OCI-LY7 (cell line): ENCODE data around the gene SH3RF3. TPM values are rescaled to one million over a fixed set of nuclear protein-coding genes. Genes with fewer than 3 reads are reported as not detected.

Experiments
- BruUV-seq: library from RNA; stranded (reverse); fragments of 400-500 nt; replicated peaks from 2 replicates; lab custom pipeline; 2021; lab: Mats Ljungman, UMichigan
- CTCF ChIA-PET: fragments of 300-600 bp; sonication (Branson Sonifier 250); formaldehyde crosslinking; loops from one replicate; lab custom pipeline; 2022; ENCODE audit warnings: antibody characterized with exemption; ENCODE audit not compliant: unreplicated experiment; lab: Charles Lee
- POLR2A ChIA-PET: fragments of 300-600 bp; sonication (Branson Sonifier 250); formaldehyde crosslinking; loops from one replicate; lab custom pipeline; 2022; ENCODE audit warnings: antibody characterized with exemption; lab: Charles Lee
- DNase-seq: peaks from one replicate; pipeline ENCODE4 v3.0.0-alpha.2; 2015; ENCODE audit warnings: low spot score
- H2AFZ ChIP-seq: fragments of 200-600 bp; sonication (generic), shearing (Covaris generic); 2 replicates; pipeline ENCODE4 v1.6.1; 2014; ENCODE audit warnings: mild to moderate bottlenecking, antibody characterized with exemption, low read length, moderate library complexity
- H3K27ac ChIP-seq: fragments of 200-600 bp; sonication (generic); 2 replicates; pipeline ENCODE4 v1.5.1; 2014; ENCODE audit warnings: mixed run types, low read depth, mild to moderate bottlenecking, moderate library complexity, low read length, inconsistent platforms; ENCODE audit not compliant: poor library complexity, severe bottlenecking
- H3K36me3 ChIP-seq: fragments of 200-600 bp; sonication (generic); 2 replicates; pipeline ENCODE4 v1.6.1; 2014; ENCODE audit warnings: mild to moderate bottlenecking, antibody characterized with exemption, low read length, moderate library complexity, mixed read lengths; ENCODE audit not compliant: insufficient read depth
- H3K4me1 ChIP-seq: fragments of 200-600 bp; sonication (generic); 2 replicates; pipeline ENCODE4 v1.5.1; 2014; ENCODE audit warnings: mild to moderate bottlenecking, low read length; ENCODE audit not compliant: insufficient read depth, poor library complexity, severe bottlenecking
- H3K4me2 ChIP-seq: fragments of 200-600 bp; sonication (generic); 2 replicates; pipeline ENCODE4 v1.6.1; 2014; ENCODE audit warnings: mild to moderate bottlenecking, low read length
- H3K4me3 ChIP-seq: fragments of 200-600 bp; sonication (generic); 2 replicates; pipeline ENCODE4 v1.5.1; 2014; ENCODE audit warnings: mild to moderate bottlenecking, low read depth, low read length; ENCODE audit not compliant: poor library complexity, severe bottlenecking
- H3K79me2 ChIP-seq: fragments of 200-600 bp; sonication (generic); 2 replicates; pipeline ENCODE4 v1.6.1; 2016; ENCODE audit warnings: low read depth, mild to moderate bottlenecking, low read length, moderate library complexity, mixed read lengths; ENCODE audit not compliant: insufficient read depth
- H3K9me2 ChIP-seq: fragments of 200-600 bp; sonication (generic); 2 replicates; pipeline ENCODE4 v1.6.1; 2016; ENCODE audit warnings: mild to moderate bottlenecking, low read length, mixed read lengths; ENCODE audit not compliant: insufficient read depth
- H3K9me3 ChIP-seq: fragments of 200-600 bp; sonication (generic); 2 replicates; pipeline ENCODE4 v1.6.1; 2014; ENCODE audit warnings: mild to moderate bottlenecking, mixed run types, low read length, mixed read lengths
- H4K20me1 ChIP-seq: fragments of 200-600 bp; sonication (generic); 2 replicates; pipeline ENCODE4 v1.6.1; 2014; ENCODE audit warnings: mild to moderate bottlenecking, antibody characterized with exemption, low read length, moderate library complexity, mixed read lengths; ENCODE audit not compliant: insufficient read depth
- CTCF ChIP-seq: fragments of 200-600 bp; sonication (generic); conservative IDR thresholded peaks from 2 replicates; pipeline ENCODE4 v1.5.1; 2014; ENCODE audit warnings: mild to moderate bottlenecking, antibody characterized with exemption, low read length, moderate library complexity, mixed read lengths
- EZH2phosphoT487 ChIP-seq: fragments of 200-600 bp; sonication (generic); IDR thresholded peaks from 2 replicates; pipeline ENCODE4 v1.6.1; 2018; ENCODE audit warnings: low read depth, borderline replicate concordance, mild to moderate bottlenecking, mixed run types, antibody characterized with exemption, low read length, moderate library complexity, mixed read lengths
- intact Hi-C: fragments of 100-400 bp; cut with micrococcal nuclease; formaldehyde crosslinking; loops from one replicate; pipeline ENCODE4 v1.10.0; 2022; ENCODE audit not compliant: unreplicated experiment
- total RNA-seq, 2 experiments: library from RNA; depleted of rRNA in 1 of 2; stranded (reverse); fragments of >200 nt in 1 of 2; shearing (Covaris generic) in 1 of 2; gene quantifications; 2 replicates each; pipeline ENCODE4 v1.2.3, GENCODE V29; 2014 to 2022

The SH3RF3 gene
- total RNA-seq, 2 experiments from 2014 or later, result not detected

GRCh38 chr2:109182426-109182825, 53.4 kb downstream of the SH3RF3 start:
- no peak overlapping the region for H2AFZ ChIP-seq
- H3K27ac ChIP-seq, result no peak overlapping the region
- BruUV-seq, result no TSS peak
- H4K20me1 ChIP-seq, result no peaks in the 10 kb centered on the region
- no peak overlapping the region for H3K4me2 ChIP-seq
- TF ChIP-seq CTCF (no peak), EZH2phosphoT487 (no peak)
- no peaks in the 10 kb centered on the region for H3K9me2 ChIP-seq
- ChIA-PET CTCF (no interaction called here), POLR2A (no interaction called here)
- H3K4me3 ChIP-seq, result no peak overlapping the region
- H3K79me2 ChIP-seq, result no peaks in the 10 kb centered on the region
- H3K4me1 ChIP-seq, result no peaks in the 10 kb centered on the region
- no peaks in the 10 kb centered on the region for H3K9me3 ChIP-seq
- H3K36me3 ChIP-seq, result no peaks in the 10 kb centered on the region
- intact Hi-C loops, result no loop called here
- DNase-seq, result no peak

DNA sequence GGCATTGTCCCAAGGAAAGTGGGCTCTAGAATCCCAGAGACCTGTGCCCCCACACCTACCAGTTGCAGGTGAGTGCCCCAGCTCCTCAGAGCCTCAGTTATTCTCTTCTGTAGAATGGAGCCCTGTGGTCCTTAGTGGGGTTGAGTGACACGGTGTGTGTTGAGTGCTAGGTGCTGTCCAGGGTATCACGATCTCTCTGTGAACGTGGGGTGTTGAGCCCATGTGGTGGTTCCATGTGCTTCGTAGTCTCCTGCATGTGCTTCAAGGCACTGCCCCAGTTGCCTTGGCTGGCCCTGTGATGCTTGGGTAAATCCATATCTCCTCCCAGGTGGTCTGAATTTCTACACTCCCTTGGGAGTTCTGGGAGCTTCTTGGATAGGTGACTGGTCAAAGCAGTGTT, 54.9 kb downstream of the SH3RF3 start:
- no peak overlapping the region for H3K4me2 ChIP-seq
- no peaks in the 10 kb centered on the region for H3K79me2 ChIP-seq
- H3K27ac ChIP-seq, result no peak overlapping the region
- ChIA-PET CTCF (no interaction called here), POLR2A (interaction anchor here (0.7 kb wide), 1 partner anchor 40 kb away, joined by 3 read pairs; no protein-coding TSS in a partner anchor)
- intact Hi-C loops, result no loop called here
- DNase-seq, result no peak
- no peak for TF ChIP-seq CTCF
- no peak for TF ChIP-seq EZH2phosphoT487
- no TSS peak for BruUV-seq
- no peaks in the 10 kb centered on the region for H3K9me3 ChIP-seq
- H3K9me2 ChIP-seq, result no peaks in the 10 kb centered on the region
- no peak overlapping the region for H2AFZ ChIP-seq
- no peaks in the 10 kb centered on the region for H3K4me1 ChIP-seq
- no peaks in the 10 kb centered on the region for H4K20me1 ChIP-seq
- H3K4me3 ChIP-seq, result no peak overlapping the region
- H3K36me3 ChIP-seq, result no peaks in the 10 kb centered on the region

DNA sequence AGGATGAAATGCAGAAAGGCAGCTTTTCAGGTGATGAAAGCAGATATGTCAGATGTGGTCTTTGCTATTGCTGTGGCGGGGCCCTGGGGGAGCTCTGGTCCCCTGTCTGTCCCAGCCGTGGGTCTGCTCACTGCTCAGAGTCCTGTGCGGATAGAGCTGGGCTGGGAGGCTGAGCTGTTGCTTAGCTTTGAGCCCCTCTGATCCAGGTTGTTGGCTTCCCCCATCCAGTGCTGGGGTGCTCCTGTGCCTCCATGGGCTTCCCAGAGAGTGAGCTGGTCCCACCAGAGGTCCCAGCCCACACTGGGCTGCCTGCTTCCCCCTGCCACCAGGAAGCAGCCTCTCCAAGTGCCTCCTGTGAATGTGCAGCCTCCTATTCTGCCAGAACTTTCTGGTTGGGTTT, 55.4 kb downstream of the SH3RF3 start:
- no peak overlapping the region for H3K4me2 ChIP-seq
- no TSS peak for BruUV-seq
- no peaks in the 10 kb centered on the region for H3K4me1 ChIP-seq
- no peaks in the 10 kb centered on the region for H3K79me2 ChIP-seq
- H3K9me3 ChIP-seq, result no peaks in the 10 kb centered on the region
- H3K4me3 ChIP-seq, result no peak overlapping the region
- TF ChIP-seq CTCF (no peak), EZH2phosphoT487 (no peak)
- POLR2A ChIA-PET, result interaction anchor here (0.7 kb wide), 1 partner anchor 39 kb away, joined by 3 read pairs; no protein-coding TSS in a partner anchor
- no peaks in the 10 kb centered on the region for H4K20me1 ChIP-seq
- intact Hi-C loops, result no loop called here
- CTCF ChIA-PET, result no interaction called here
- no peak for DNase-seq
- no peak overlapping the region for H3K27ac ChIP-seq
- H2AFZ ChIP-seq, result no peak overlapping the region
- no peaks in the 10 kb centered on the region for H3K36me3 ChIP-seq
- no peaks in the 10 kb centered on the region for H3K9me2 ChIP-seq
